ENCODE results near the gene RMI2.
"Not testable (repeated sequence)": the region's sequence is repeated elsewhere in the genome, so short reads cannot be mapped to it uniquely, and the experiment has no call there.

Gene RMI2

DNA sequence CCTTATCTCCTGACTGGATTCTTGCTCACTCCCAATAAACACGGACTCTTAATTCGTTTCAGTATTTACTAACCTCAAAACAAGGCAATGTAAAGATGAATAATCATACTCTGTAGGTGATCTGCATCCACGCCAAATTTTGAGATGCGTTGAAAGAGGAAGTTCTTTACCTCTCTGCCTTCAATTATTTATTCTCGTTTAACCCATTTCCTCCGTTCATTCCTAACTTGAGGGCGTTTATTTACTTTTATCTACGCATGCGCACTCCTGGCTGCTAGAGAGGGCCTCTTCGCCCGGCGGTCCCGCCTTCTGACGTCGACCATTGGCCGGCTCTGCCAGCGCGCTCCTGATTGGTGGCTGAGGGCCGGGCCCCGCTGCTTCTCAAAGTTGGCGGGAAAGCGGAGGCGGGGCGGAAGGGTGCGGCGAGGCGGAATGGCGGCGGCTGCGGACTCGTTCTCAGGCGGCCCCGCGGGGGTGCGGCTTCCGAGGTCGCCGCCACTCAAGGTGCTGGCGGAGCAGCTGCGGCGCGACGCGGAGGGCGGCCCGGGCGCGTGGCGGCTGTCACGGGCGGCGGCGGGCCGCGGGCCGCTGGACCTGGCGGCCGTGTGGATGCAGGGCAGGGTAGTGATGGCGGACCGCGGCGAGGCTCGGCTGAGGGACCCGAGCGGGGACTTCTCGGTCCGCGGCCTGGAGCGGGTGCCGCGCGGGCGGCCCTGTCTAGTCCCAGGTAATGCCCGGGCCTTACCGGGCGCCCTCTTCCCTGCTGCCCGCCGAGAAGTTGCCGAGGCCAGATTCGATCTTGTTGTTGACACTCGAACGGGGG lies at the start of gene RMI2:
TSS of gene RMI2 (plus strand) at position 420 of the 823 bp plus-strand sequence. CDS start at position 433, 13 bp downstream.
- peak; percentile 83 for DNase-seq

DNA sequence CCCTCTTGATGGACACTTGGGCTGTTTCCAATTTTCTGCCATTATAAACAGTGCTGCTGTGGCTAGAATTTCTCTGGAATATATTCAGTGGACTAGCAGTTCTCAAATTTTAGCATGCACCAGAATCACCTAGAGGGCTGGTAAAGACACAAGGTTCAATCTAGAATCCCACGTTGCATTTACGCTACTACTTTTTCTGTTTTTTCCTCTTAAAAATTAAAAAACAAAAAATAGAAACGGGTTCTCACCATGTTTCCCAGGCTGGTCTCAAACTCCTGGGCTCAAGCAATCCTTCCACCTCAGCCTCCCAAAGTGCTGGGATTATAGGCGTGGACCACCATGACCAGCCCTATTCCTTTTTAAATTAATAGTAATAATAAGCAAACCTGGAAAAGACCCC lies 49.6 kb upstream of the RMI2 start:
- DNase-seq = no peak

DNA sequence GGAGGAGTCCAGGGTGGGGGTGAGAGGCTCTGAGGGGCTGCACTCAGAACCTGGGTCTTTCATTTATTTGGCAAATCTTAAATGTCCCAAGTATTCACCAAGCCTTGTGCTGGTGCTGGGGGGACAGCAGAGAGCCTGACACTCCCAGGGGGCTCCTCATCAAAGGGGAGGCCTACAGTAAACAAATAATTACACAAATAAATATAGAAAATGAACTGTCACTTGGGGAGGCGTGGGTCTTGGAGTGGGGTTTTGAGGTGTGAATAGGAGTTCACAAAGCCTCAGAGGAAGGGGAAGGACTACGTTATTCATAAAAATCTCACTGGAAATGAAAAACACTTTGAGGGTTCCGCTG lies 48.9 kb upstream of the RMI2 start:
- no peak for DNase-seq

DNA sequence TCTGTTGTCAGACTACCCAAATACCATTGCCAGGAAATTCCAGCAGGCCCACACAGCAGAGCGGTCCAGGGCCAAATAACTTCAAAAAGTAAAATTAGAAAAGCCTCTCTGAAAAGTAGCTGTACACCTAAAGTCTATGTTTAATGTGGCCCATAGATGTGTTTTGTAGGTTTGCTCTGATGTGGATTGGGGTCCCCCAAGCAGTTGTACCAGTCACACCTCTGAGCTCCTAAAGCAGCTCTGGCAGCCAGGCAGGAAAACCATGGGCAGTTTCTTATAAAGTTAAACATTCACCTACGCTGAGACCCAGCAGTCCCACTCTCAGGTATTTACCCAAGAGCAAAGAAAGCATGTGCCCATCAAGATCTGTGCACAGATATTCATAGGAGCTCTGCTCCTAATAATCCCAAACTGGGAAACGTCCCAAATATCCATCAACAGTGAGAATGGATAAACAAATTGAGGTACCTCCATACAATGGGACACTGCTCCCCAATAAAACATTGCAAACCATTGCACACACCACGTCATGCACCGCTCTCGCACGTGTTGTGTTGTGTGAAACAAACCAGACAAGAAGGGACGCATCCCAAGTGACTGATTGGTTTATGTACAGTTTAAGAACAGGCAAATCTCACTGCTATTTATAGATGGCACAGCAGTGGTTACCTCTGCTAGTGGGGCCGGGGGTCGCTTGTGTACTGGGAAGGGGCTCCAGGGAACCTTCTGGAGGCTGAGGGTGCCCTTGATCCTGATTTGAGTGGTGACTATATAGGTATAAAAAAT lies 48.4 kb upstream of the RMI2 start:
- no peak for DNase-seq

DNA sequence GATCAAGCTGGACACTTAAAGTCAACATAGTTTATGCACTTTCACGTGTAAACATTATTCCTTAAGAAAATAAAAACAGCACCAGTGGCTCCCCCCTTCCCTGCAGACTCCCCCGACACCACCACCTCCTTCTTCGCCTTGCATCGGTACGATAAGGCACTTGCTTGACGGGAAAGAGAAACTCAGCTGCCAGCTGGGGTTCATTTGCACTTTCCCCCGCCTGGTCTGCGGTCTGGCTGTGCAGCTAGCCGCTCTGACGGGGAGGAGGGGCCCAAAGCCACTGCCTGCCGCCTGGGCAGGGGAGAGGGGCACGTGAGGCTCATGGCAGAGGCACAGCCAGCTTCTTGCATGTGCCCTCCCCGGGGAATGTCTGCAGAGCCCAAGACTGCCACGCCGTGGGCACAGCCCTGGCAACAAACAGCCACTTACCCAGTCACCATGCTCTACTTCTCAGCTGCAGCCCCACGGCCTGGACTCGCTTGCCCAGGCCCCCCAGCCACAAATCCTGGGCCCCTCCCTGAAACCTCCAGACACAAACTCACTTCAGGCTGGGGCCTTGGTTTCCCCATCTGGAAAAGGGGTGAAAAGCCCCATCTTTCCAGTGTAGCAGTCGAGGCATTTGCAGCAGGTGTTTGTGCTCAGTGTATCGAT lies 47.6 kb upstream of the RMI2 start:
- peak; percentile 26 for DNase-seq

DNA sequence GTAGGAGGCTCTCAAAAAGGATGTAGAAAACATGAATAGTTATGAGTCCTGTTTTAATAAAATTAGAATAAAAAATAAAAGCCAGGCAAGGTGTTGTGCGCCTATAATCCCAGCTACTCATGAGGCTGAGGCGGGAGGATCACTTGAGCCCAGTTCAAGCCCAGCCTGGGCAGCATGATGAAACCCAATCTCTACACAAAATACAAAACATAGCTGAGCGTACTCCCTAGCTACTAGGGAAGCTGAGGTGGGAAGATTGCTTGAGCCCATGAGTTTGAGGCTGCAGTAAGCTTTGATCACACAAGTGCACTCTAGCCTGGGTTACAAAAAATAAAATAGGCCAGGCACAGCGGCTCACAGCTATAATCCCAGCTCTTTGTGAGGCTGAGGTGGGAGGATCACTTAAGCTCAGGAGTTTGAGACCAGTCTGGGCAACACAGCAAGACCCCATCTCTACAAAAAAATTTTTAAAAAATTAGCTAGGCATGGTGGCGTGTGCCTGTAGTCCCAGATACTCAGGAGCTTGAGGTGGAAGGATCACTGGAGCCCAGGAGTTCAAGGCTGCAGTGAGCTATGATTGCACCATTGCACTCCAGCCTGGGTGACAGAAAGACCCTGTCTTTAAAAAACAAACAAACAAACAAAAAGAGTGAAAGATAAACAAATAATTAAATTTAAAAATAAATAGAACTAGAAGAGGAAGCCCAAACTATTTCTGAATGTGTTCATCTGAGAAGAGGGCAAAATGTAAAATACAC lies 46.9 kb upstream of the RMI2 start:
- no peak for DNase-seq

DNA sequence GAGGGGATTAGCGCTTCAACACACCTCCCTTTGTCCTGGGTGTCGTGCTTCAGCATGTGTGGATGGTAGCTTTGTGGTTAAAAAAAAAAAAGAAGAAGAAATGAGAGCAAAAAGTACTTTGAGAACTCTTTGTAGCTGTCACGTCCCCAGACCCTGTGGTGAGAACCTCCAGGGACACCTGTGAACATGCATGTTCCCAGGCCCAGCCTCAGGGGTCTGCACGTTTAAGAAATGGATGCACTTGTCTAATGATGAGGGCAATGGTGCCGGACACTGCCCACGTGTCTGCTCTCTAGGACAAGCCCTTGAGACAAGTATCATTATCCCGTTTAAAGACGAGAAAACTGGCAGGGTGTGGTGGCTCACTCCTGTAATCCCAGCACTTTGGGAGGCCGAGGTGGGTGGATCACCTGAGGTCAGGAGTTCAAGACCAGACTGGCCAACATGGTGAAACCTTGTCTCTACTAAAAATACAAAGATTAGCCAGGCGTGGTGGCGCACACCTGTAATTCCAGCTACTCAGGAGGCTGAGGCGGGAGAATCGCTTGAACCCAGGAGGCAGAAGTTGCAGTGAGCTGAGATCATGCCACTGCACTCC lies 46.2 kb upstream of the RMI2 start:
- DNase-seq = not testable (repeated sequence)

DNA sequence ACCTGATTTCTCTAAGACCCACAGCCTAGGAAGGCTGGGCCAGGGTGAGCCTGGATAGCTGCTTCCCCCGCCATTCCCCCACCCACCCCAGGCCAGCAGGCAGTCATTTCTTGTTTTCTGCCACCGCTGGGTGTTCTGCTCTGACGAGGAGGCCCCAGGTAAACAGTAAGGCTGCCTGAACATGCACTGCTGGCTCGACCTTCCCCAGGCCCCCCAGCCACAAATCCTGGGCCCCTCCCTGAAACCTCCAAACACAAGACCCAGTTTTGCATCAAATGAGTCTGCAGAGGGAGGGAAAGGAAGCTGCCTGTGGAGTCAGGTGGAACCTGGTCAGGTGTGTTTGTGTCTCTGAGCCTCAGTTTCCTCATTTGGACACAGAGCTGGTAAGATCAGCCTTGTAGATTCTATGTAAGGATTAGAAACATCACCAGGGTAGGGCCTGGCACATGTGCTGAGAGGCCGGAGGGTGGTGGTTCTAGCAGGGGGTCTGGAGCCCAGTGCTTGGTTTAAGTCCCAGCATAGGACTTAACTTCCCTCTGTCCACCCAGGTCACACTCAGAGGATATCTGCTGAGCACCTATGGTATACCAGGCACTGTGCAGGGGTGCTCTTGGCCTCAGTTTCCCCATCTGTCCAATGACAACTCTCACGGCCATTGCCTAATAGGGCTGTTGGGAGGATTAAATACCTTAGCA lies 45.2 kb upstream of the RMI2 start:
- DNase-seq = no peak

DNA sequence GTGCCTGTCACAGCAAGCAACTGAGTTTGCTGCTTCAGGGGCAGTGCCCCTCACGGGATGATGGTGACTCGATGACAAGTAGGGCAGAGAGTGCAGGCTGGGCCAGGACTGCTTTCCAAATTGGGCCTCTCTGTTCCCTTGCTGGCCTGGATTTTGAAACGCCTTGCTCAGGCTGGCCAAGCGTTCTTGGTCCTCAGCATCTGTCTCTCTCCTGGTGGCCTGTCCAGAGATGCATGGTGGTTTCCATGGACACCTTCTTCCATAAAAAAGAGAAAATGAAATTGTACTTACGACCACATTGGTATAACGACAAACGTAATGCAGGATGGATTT lies 44.7 kb upstream of the RMI2 start:
- DNase-seq = no peak

DNA sequence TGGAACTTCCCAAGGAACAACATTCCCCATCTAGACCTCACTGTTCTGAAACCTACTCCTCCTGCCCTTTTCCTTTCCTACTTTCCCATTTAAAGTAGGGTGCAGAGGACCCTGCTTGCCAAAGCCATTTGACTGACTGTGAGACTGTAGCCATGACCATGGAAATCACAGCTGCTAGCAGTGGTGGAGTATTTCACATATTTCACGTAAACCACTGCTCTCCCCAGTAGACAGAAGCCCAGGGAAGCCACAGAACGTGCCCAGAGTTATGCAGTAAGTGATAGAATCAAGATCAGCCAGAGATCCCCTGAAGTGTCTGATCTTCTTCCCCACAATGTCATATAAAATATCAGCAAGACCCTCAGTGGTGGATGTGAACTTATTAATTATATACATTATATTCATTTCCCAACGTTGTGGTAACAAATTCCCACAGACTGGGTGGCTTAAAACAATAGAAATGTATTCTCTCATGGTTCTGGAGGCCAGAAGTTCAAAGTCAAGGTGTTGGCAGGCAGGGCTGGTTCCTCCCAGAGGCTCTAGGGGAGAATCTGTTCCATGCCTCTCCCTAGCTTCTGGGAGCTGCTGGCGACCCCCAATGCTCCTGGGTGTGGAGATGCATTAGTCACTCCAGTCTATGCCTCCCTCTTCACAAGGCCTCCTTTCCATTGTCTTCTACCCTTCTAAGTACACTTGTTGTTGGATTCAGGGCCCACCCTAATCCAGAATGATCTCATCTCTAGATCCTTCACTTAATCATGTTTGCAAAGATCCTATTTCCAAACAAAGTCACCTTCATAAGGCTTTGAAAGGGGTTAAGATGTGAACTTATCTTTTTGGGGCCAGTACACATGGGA lies 43.4 kb upstream of the RMI2 start:
- no peak for DNase-seq

DNA sequence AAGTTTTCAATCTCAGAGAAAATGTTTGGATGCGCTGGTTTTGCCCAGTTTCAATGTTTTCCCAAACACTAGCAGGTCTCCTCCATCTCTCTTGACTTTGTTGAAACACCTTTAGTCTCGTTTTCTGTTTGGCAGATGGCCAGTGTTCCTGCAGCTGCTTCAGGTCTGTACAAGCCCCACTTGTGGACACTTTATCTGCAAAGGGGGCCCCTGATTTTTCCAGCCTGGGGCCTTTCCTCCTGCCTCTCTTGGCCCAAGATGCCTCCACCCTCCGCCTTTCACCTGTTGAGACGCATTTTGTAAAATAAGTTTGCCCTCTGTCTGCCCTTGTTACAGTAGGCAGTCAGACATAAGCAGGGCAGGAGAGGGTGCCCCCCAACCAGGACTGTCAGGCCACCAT lies 42.3 kb upstream of the RMI2 start:
- DNase-seq = no peak

DNA sequence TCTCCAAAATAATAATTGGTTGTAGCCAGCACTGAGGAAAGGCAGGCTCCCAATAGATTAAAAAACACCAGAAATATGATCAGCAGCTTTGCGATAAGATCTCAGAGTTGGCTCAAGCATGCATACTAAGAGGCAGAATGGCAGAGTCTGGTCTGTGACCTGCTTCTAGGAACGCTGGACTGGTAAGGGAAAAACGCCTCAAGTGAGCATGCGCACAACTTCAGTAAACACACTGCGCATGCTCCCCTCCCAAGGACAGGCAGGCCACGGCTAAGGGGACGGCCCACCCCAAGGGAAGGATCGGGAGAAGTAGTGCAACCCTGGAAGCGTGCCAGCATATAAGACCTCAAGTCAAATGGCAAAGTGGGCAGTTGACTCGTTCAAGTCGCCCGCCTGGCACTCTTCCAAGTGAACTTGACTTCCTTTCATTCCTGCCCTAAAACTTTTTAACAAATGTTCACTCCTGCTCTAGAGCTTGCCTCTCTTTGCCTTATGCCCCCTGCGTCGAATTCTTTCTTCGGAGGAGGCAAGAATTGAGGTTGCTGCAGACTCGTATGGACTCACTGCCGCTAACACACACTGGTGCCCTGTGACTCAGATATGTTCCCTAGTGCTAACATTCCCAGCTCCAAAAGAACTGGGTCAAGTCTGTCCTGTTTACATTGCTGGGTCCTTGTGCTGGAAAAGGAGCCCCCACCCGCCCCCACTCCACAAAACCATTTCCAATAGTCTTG lies 41.7 kb upstream of the RMI2 start:
- DNase-seq = no peak

DNA sequence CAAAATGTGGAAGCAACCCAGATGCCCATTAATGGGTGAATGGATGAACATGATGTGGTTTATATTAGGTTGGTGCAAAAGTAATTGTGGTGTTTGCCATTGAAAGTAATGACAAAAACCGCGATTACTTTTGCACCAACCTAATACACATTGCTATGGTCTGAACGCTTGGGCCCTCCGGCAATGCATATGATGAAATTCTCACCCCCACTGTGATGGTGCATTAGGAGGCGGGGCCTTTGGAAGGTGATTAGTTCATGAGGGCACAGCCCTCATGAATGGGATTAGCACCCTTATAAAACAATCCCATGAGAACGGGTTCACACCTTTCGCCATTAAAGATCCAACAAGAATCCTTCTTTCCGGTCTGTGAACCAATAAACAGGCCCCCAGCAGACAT lies 38.9 kb upstream of the RMI2 start:
- DNase-seq = no peak

DNA sequence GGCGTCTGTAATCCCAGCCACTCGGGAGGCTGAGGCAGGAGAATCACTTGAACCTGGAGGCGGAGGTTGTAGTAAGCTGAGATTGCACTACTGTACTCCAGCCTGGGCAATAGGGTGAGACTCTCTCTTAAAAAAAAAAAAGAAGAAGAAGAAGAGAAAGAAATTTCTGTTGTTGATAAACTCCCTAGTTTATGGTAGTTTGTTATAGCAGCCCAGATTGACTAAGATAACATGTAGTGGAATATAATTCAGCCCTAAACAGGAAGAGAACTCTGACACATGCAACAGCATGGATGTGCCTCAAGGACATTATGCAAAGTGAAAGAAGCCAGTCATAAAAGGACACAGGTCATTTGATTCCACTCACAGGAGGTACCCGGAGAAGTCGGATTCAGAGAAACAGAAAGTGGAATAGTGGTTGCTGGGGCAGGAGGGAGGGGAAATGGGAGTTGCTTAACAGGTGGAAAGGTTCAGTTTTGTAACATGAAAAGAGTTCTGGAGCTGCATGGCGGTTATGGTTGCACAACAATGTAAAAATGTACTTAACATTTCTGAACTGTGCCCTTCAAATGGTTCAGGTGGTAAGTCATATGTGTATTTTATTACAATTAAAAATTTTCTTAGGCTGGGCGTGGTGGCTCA lies 38.1 kb upstream of the RMI2 start:
- DNase-seq = no peak

DNA sequence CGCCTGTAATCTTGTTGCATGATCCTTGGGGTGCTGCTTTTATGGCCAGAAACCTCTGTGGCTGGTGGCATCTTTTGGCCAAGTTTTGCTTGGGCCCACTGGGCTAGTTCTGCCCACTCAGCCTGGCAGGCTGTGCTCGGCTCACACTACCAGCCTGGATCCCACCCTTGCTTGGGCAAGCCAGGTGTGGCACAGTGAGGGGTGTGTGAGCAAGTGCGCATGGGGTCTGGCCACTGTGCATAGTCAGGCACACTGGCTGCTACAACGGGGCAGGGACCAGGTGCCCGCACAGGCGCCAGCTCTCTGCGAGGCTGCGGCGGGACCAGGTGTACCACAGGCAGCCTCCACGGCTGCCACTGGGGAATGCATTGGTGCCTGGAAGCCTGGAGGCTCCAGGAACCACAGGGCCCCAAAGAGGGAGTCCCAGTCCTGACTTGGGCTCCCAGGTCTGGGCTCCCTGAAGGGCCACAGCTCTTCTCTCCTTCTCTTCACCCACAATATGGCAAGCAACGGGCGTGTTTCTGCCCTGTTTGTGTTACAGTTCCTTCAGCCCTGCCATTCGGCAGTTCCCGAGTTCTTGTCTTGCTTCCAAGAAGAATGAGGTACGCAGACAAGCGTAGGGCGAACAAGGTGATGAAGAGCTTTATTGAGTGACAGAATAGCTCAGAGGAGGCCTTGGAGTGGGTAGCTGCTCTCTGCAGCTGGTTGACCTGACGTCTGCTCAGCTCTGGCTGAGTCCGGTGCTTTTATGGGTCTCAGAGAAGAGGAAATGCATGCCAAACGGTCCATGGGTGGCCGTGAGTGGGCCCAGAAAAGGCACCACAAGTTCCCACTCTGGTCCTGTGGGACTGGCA lies 37.4 kb upstream of the RMI2 start:
- DNase-seq = no peak

DNA sequence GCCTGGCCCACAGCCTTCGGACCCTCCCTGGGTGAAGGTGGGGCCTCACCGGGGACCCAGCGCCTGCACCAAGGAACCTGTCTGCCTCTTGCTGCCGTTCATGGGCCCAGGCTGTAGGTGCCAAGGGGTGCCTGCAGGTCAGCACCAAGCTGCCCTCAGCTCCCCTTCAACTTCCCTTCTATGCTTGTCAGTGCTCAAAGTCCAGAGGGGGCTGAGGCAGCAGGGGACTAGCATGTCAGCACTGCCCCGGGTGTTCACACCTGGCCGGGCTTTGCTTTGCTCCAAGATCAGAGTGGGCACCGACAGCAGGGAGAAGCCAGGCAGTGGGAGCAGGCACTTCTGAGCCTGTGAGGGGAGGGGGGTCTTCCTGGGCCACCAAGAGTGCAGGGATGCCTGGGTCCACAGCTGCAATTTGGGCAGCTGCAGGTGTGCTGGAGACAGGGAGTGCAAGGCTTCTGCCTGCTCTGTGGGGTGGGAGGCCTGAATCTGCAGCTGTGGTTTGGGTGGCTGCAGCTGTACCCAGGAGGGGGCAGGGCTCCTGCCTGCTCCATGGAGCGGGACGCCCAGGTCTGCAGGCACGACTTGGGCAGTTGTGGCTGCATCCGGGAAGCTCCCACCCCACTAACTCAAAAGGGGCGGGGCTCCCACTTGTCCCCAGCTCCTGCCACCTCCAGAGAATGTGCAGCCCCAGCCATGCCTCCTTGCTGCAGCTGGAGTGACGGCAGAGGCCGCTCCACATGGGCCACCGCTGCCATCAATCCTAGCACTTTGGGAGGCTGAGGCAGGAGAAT lies 36.6 kb upstream of the RMI2 start:
- DNase-seq = no peak

DNA sequence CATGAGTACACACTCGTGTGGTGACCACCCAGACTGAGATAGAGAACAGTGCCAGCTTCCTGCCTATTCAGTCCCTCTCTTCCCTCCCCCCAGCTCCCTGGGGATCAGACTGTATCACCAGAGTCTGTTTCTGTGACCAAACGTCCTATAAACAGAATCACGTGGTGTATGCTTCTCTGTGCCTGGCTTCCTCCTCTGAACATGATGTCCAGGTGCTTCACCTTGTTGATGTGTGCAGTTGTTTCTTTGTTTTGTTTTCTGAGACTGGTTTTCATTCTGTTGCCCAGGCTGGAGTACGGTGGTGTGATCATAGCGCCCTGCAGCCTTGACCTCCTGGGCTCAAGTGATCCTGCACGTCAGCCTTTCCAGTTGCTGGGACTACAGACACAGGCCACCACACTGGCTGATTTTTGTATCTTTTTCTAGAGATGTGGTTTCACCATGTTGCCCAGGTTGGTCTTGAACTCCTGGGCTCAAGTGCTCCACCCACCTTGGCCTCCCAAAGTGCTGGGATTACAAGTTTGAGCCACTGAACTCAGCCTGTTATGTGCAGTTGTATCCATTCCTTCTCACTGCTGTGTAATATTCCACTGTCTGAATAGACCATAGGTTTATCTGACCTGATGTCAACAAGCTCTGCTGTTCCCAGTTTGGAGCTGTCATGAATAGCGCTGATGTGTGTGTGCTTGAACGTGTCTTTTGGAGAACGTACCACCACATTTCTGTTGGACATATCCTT lies 35.2 kb upstream of the RMI2 start:
- no peak for DNase-seq

DNA sequence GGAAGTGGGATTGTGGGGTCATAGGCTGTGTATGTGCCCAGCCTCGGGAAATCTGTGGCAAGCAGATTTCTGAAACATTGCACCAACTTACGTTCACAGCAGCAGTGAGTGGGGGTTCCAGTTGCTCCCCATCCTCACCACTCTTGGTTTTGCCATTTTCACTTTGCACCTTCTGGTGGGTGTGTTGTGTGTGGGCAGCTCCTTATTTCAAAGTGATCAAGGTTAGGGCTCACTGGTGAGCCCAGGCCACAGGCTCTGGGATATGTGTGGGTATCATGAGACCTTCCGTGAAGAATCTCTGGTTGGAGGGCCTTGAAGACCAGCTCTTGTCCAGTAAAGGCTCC lies 34.7 kb upstream of the RMI2 start:
- DNase-seq = no peak

Measured in NK-92 treated with Interleukin-12 subunit alpha and Interleukin-12 subunit beta, amount 100 ng/mL, for 24 hours (cell line).